HG03460 (cell line): ENCODE measurements around the gene GMPPB.
"Not testable (repeated sequence)": the region's sequence is repeated elsewhere in the genome, so short reads cannot be mapped to it uniquely, and the experiment has no call there.

Experiments used
- ATAC-seq: cut with Tn5 transposase; IDR thresholded peaks from one replicate; pipeline ENCODE4 v1.9.1; 2021; ENCODE audit not compliant: unreplicated experiment

The GMPPB gene

GRCh38 chr3:49694409-49695070 lies 29.2 kb downstream of the GMPPB start:
- not testable (repeated sequence) for ATAC-seq

- ATAC-seq = not testable (repeated sequence)
Observed at GRCh38 chr3:49691481-49691880, 32.3 kb downstream of the GMPPB start.

DNA sequence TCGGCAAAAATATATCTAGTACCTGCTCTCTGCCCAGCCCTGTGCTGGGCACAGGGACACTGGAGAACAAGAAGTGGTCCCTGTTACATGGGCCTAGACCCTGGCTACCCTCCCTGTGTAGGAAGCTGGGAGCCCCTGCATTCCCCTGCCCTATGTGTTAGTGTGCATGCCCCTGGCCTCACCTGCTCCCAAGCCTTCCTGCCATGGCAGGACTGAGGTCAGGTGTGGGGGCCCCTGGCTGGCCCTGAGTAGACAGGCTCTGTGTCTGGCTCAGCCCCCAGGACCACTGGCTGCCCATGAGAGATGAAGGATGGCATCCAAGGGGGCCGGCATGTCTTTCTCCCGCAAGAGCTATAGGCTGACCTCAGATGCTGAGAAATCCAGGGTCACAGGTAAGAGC lies 32.9 kb downstream of the GMPPB start:
- ATAC-seq = not testable (repeated sequence)

GRCh38 chr3:49689908-49690624 lies 33.7 kb downstream of the GMPPB start:
- ATAC-seq = peak; percentile 6

GRCh38 chr3:49689046-49689907 lies 34.5 kb downstream of the GMPPB start, which contains the start of the genes MST1 and RNF123:
Gene MST1, minus strand, starts transcription at chr3:49689474. Its CDS starts 783 bp downstream, at chr3:49688691.
Gene RNF123, plus strand, starts transcription at chr3:49689557. Its CDS starts 1,609 bp downstream, at chr3:49691166.
- peak; percentile 60 for ATAC-seq

DNA sequence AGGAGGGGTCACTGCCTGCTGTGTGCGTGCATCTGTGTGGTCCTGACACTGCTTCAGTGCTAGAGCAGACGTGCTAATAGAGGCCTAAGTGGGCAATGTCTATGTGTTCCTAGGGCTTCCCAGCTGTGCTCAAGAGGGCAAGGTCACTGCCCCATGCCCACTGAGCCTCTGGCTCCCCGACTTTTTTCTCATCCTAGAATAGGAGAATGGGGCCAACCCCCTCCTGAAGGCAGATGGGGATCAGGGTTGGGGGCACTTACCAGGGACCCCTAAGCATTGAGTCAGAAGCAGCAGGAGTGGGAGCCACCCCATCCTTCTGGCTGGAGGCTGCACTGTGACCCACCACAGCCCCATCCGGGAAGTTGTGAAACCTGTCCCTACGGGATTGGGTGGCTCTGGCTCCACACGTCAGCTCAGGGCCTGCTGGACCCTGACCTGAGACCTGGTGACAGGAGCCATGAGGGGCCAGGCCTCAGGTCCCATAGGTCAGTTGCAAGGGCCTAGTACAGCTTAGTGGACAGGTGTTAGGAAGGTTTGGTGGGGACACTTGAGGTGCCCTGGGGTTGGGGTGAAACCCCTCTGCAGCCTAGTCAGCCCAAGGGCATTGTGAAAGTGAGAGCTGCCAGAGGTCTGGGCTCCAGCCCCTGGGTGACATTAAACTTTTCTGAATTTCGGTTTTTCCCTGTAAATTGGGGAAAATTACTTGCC lies 35.3 kb downstream of the GMPPB start:
- ATAC-seq = peak; percentile 8

- not testable (repeated sequence) for ATAC-seq
Observed at GRCh38 chr3:49687424-49687795, 36.3 kb downstream of the GMPPB start.

DNA sequence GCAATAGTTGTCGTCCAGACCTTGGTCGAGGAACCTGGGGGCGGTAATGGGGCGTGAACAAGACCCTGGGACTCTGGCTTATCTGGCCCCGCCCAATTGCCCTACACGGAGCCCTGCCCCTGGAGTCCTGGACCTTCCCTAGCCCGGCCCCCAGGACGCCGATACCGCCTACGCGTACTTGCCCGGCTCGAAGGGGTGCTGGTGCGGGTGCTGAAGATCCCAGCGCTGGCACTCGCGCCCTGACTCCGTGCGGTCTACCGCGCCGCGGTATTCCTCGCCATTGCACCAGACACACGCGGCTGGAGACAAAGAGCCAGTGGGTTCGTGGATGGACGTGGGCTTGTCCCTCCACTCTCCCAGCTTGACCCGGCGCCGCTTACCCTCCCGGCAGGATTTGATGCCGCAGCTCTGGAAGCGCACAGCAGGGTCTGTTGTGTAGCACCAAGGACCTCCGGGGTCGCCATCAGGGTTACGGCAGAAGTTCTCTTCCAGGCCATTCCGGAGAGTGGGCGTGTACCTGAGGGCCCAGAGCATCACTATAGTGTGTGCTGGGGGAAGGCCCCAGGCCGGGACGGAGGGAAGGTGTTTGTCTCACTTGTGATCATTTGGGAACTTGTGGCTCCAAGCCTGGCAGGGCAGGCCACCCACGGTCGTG lies 36.9 kb downstream of the GMPPB start:
- ATAC-seq = not testable (repeated sequence)

DNA sequence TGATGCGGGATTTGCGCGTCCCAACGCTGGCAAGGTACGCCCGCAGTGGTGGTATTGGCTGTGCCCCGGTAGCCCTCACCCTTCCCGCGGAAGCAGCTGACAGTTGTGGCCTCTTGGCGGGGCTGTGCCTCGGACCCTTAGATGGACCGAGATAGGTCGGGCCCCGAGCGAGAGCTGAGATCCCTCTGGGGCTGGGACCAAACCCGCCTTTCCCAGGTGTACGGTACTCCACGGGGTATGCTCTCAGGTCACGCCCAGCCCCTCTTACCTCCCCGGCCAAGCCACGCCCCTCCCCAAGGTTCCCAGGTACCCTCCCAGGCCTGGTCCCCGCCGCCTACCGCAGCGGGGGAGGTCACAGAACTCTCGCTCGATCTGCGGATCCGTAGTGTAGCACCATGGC lies 37.4 kb downstream of the GMPPB start:
- ATAC-seq = not testable (repeated sequence)

DNA sequence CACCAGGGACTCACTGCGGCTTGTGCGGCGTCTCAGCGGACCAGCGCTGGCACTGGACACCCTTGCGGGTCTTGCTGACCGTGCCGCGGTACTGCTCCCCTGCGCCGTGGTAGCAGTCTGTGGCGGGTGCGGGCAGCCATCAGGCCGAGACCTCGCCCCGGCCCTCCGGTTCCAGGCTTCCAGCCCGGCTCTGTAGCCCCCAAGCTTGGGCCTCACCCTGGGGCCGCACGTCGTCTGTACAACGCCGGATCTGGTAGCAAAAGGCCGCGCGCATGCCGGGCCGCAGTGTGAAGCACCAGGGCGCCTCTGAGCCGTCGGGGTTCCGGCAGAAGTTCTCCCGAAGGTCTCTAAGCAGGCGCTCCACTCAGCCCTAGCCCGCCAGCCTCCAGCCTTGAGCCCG lies 37.9 kb downstream of the GMPPB start:
- ATAC-seq = not testable (repeated sequence)

- ATAC-seq = not testable (repeated sequence)
Observed at GRCh38 chr3:49685103-49685502, 38.6 kb downstream of the GMPPB start.

DNA sequence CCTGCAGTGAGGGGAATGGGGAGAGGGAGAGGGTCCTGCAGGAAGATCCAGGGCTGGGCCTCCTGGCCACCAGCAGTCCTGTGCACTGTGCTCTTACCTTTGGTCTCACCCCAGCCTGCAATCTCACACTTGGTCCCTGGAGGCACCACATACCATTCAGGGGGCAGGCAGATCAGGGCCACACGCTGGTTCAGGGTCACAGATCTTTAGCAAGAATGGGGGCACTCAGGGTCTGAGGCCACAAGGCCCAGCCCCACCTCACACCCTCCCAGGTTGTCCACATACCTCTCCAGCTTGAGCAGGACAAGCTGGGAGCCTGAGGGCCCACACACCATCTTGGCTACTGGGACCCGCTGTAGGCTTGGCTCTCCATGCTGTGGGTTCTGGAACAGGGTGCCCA lies 39.3 kb downstream of the GMPPB start:
- ATAC-seq = not testable (repeated sequence)

DNA sequence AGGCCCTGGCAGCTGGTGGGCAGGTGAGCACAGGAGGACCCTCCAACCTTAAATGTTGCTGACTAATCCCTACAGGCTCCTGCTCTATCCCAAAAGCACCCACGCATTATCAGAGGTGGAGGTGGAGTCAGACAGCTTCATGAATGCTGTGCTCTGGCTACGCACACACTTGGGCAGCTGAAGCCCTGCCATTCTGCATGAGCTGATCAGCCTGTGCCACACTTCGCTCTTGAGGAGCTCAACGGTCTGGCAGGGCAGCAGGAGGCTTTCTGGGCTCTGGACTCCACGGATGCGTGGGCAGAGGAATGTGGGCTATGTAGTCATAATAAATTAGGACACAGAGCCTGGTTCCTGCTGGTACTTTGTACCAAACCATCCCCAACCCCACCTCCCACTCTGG lies 40.6 kb downstream of the GMPPB start:
- ATAC-seq = no peak

- no peak for ATAC-seq
Observed at GRCh38 chr3:49681543-49681942, 42.2 kb downstream of the GMPPB start.

GRCh38 chr3:49681232-49681522 lies 42.6 kb downstream of the GMPPB start:
- no peak for ATAC-seq

- ATAC-seq = no peak
Observed at GRCh38 chr3:49680493-49681231, 43.1 kb downstream of the GMPPB start.

DNA sequence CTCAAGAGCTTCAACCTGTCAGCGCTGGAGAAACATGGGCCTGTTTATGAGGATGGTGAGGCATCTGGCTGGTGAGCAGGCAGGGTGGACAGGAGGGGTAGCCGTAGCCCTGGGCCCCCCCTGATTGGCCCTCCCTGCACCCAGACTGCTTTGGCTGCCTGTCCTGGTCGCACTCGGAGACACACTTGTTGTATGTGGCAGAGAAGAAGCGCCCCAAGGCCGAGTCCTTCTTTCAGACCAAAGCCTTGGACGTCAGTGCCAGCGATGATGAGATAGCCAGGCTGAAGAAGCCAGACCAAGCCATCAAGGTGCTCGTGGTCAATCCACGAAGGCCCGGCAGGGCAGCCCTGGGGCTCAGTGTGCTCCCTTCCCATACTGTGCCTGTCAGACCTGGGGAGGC lies 47.8 kb downstream of the GMPPB start:
- no peak for ATAC-seq

GRCh38 chr3:49674497-49674983 lies 49.2 kb downstream of the GMPPB start:
- ATAC-seq = peak; percentile 21

DNA sequence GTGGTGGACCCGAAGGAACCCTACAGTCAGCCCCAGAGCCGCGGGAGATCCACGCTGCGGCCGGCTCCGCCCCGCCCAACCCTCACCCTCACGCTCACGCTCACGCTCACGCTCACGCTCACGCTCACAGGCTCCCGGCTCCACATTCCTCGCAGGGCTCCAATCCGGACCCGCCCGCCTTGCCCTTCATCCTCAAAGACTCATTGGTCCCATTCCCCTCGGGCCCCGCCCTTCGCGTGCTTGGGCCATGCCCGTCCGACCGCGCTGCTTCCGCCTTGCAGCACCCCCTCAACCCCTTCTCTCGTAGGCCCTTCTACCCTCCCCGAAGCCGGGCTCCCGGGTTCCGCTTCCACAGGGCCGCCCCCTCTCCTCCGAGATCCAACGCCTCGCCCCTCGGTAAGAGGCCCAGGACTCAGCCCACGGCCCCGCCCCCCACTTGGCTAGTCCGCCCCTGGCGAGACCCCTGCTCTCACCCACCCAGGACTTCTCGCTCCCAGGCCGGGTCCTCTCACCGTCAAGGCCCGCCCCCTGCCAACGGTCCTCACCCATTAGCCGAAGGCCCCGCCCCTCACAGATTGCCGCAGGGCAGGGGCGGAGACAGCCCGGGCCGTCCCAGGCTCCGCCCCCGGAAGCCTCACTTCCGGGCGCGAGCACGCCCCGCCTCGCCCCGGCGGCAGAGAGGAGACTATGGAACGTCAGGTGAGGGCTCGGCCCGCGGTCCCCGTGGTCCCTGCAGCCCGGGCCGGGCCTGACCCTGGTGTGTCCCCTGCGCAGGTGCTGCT lies 49.8 kb downstream of the GMPPB start, which contains the start of gene APEH:
Gene APEH, plus strand, starts transcription at position 637 of the 782 bp plus-strand sequence. Its CDS starts 51 bp downstream, at position 688.
- ATAC-seq = peak; percentile 80
